Activated naive CD4-positive, alpha-beta T cell treated with anti-CD3 and anti-CD28 coated beads for 36 hours (primary cell): ENCODE measurements around the gene GOLGA8J. TPM values are rescaled to one million over a fixed set of nuclear protein-coding genes. Genes with fewer than 3 reads are reported as not detected.
"Not testable (repeated sequence)": the region's sequence is repeated elsewhere in the genome, so short reads cannot be mapped to it uniquely, and the experiment has no call there.

ENCODE experiments used
- CTCF ChIA-PET: fragments of 350-600 bp; sonication (Branson Sonifier 250); formaldehyde crosslinking; loops from one replicate; lab custom pipeline; 2021; ENCODE audit warnings: antibody characterized with exemption; lab: Charles Lee
- DNase-seq: peaks from one replicate; pipeline ENCODE4 v3.0.0-alpha.2; 2020
- H3K27ac Mint-ChIP-seq: one replicate; pipeline ENCODE4 v1.8.0; 2021; ENCODE audit warnings: mild to moderate bottlenecking, mixed read lengths
- H3K27me3 Mint-ChIP-seq: one replicate; pipeline ENCODE4 v1.8.0; 2021; ENCODE audit warnings: low read depth, mixed read lengths
- H3K36me3 Mint-ChIP-seq: one replicate; pipeline ENCODE4 v1.8.0; 2021; ENCODE audit warnings: low read depth, mixed read lengths
- H3K4me1 Mint-ChIP-seq: one replicate; pipeline ENCODE4 v1.8.0; 2021; ENCODE audit warnings: low read depth, mixed read lengths
- H3K4me3 Mint-ChIP-seq: one replicate; pipeline ENCODE4 v1.8.0; 2021; ENCODE audit warnings: mild to moderate bottlenecking, moderate library complexity, mixed read lengths
- H3K9me3 Mint-ChIP-seq: one replicate; pipeline ENCODE4 v1.8.0; 2021; ENCODE audit warnings: mixed read lengths
- intact Hi-C: fragments of 100-400 bp; cut with micrococcal nuclease; formaldehyde crosslinking; loops from one replicate; pipeline ENCODE4 v1.15.1; 2023
- total RNA-seq, 2 experiments: library from RNA; stranded (reverse); gene quantifications; one replicate each; pipeline ENCODE4 v1.2.3, GENCODE V29; 2021

The GOLGA8J gene
- total RNA-seq, 2 experiments from 2014 or later: not detected

GRCh38 chr15:30102890-30103289 is 20.1 kb downstream of the GOLGA8J start:
- H3K9me3 Mint-ChIP-seq, H3K27ac Mint-ChIP-seq, DNase-seq, H3K4me3 Mint-ChIP-seq, H3K36me3 Mint-ChIP-seq, CTCF ChIA-PET, H3K4me1 Mint-ChIP-seq, H3K27me3 Mint-ChIP-seq, intact Hi-C loops: not testable (repeated sequence)

- H3K27me3 Mint-ChIP-seq, H3K27ac Mint-ChIP-seq, CTCF ChIA-PET, H3K36me3 Mint-ChIP-seq, H3K9me3 Mint-ChIP-seq, DNase-seq, H3K4me3 Mint-ChIP-seq, intact Hi-C loops, H3K4me1 Mint-ChIP-seq: not testable (repeated sequence)
Observed at GRCh38 chr15:30103941-30104507, 21.3 kb downstream of the GOLGA8J start.

- not testable (repeated sequence) for H3K4me1 Mint-ChIP-seq
Observed at GRCh38 chr15:30110591-30110990, 27.8 kb downstream of the GOLGA8J start.

GRCh38 chr15:30130066-30130465 is 47.3 kb downstream of the GOLGA8J start:
- intact Hi-C loops, H3K4me1 Mint-ChIP-seq, H3K27me3 Mint-ChIP-seq, DNase-seq, H3K36me3 Mint-ChIP-seq, H3K4me3 Mint-ChIP-seq, H3K27ac Mint-ChIP-seq, CTCF ChIA-PET, H3K9me3 Mint-ChIP-seq: not testable (repeated sequence)

More at GRCh38 chr15:30110591-30110990, 27.8 kb downstream of the GOLGA8J start:
- H3K27ac Mint-ChIP-seq, H3K4me3 Mint-ChIP-seq, H3K36me3 Mint-ChIP-seq, CTCF ChIA-PET, H3K27me3 Mint-ChIP-seq, H3K9me3 Mint-ChIP-seq, DNase-seq, intact Hi-C loops: not testable (repeated sequence)

GRCh38 chr15:30134751-30135150 is 52.0 kb downstream of the GOLGA8J start, which contains the start of gene GOLGA8T:
Gene GOLGA8T (plus strand): TSS chr15:30135051. CDS start chr15:30135149, 98 bp downstream.
- H3K27ac Mint-ChIP-seq, intact Hi-C loops, H3K9me3 Mint-ChIP-seq, DNase-seq, H3K4me3 Mint-ChIP-seq, CTCF ChIA-PET, H3K4me1 Mint-ChIP-seq, H3K27me3 Mint-ChIP-seq, H3K36me3 Mint-ChIP-seq: not testable (repeated sequence)

Other genes starting within 250 kb of the GOLGA8J start
- not detected for gene GOLGA8T, start 52.1 kb downstream of the GOLGA8J start, total RNA-seq